Parathyroid adenoma (tissue), 2 donors: ENCODE measurements around the gene TAPT1.
"Not testable (repeated sequence)": the region's sequence is repeated elsewhere in the genome, so short reads cannot be mapped to it uniquely, and the experiment has no call there.

Experiments
- H2AFZ ChIP-seq: fragments of 300-600 bp; sonication (generic); one replicate; pipeline ENCODE4 v1.7.0; 2017; ENCODE audit warnings: antibody characterized with exemption, mild to moderate bottlenecking
- H3K27ac ChIP-seq: fragments of 300-600 bp; sonication (generic); one replicate; pipeline ENCODE4 v1.7.0; 2017
- H3K27me3 ChIP-seq: fragments of 300-600 bp; sonication (generic); one replicate; pipeline ENCODE4 v1.7.0; 2017; ENCODE audit warnings: low read length; ENCODE audit not compliant: control insufficient read depth, insufficient read depth
- H3K36me3 ChIP-seq: fragments of 300-600 bp; sonication (generic); one replicate; pipeline ENCODE4 v1.7.0; 2017; ENCODE audit warnings: low read length; ENCODE audit not compliant: control insufficient read depth, insufficient read depth
- H3K4me1 ChIP-seq: fragments of 300-600 bp; sonication (generic); one replicate; pipeline ENCODE4 v1.7.0; 2017; ENCODE audit warnings: control low read depth
- H3K4me2 ChIP-seq: fragments of 300-600 bp; sonication (generic); one replicate; pipeline ENCODE4 v1.7.0; 2017; ENCODE audit warnings: low read length
- H3K4me3 ChIP-seq: fragments of 300-600 bp; sonication (generic); one replicate; pipeline ENCODE4 v1.7.0; 2017; ENCODE audit warnings: low read depth, low read length
- H3K79me2 ChIP-seq: fragments of 300-600 bp; sonication (generic); one replicate; pipeline ENCODE4 v1.7.0; 2017; ENCODE audit warnings: control low read depth
- H3K9ac ChIP-seq: fragments of 300-600 bp; sonication (generic); one replicate; pipeline ENCODE4 v1.7.0; 2017; ENCODE audit warnings: mild to moderate bottlenecking
- H3K9me3 ChIP-seq: fragments of 300-600 bp; sonication (generic); one replicate; pipeline ENCODE4 v1.7.0; 2017; ENCODE audit warnings: low read length; ENCODE audit not compliant: control insufficient read depth
- TF ChIP-seq, protein P1 (sequence below): fragments of 300-600 bp; sonication (generic); IDR thresholded peaks from one replicate; pipeline ENCODE4 v1.7.0; 2017; ENCODE audit warnings: antibody characterized with exemption, mild to moderate bottlenecking
- donor health status: primary hyperparathyroidism.

TAPT1 gene

DNA sequence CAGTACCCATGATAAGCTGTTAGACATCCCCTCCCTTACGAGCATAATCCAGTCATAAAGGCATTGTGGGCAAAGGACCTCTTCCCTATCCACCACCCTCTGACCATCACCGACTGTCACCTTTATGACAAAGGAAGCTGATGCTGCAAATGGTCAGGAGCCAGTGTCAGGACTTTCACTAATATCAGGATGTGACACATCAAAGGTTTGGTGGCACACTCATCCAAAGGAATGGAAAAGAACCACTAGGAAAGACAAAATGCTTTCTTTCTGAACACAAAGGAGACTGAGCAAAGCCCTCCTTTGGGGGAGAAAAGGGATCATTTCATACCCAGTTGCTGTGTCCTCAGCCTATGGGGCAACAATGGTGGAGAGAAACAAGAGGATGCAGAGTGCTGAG is 75.6 kb downstream of the TAPT1 start:
- Histone ChIP-seq H3K79me2 (no peaks in the 10 kb centered on the region), H3K36me3 (no peaks in the 10 kb centered on the region), H3K27me3 (no peaks in the 10 kb centered on the region), H3K9me3 (no peaks in the 10 kb centered on the region), H3K4me3 (no peak overlapping the region), H2AFZ (no peak overlapping the region), H3K27ac (no peak overlapping the region), H3K4me1 (no peaks in the 10 kb centered on the region), H3K4me2 (no peak overlapping the region), H3K9ac (no peak overlapping the region)
- TF ChIP-seq, protein P1, sequence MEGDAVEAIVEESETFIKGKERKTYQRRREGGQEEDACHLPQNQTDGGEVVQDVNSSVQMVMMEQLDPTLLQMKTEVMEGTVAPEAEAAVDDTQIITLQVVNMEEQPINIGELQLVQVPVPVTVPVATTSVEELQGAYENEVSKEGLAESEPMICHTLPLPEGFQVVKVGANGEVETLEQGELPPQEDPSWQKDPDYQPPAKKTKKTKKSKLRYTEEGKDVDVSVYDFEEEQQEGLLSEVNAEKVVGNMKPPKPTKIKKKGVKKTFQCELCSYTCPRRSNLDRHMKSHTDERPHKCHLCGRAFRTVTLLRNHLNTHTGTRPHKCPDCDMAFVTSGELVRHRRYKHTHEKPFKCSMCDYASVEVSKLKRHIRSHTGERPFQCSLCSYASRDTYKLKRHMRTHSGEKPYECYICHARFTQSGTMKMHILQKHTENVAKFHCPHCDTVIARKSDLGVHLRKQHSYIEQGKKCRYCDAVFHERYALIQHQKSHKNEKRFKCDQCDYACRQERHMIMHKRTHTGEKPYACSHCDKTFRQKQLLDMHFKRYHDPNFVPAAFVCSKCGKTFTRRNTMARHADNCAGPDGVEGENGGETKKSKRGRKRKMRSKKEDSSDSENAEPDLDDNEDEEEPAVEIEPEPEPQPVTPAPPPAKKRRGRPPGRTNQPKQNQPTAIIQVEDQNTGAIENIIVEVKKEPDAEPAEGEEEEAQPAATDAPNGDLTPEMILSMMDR: no peak

DNA sequence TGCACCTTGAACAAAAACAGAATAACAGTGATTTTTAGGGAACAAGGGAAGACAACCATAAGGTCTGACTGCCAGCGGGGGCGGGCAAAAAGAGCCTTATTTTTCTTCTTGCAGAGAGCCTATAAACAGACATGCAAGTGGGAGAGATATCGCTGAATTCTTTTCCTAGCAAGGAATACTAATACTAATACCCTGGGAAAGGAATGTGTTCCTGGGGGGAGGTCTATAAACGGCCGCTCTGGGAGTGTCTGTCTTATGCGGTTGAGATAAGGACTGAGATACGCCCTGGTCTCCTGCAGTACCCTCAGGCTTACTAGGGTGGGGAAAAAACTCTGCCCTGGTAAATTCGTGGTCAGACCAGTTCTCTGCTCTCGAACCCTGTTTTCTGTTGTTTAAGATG is 81.4 kb downstream of the TAPT1 start:
- not testable (repeated sequence) for H3K79me2 ChIP-seq, H3K4me3 ChIP-seq, H3K27me3 ChIP-seq, H3K36me3 ChIP-seq, H3K9ac ChIP-seq, H3K9me3 ChIP-seq, H3K4me1 ChIP-seq, H3K4me2 ChIP-seq, H2AFZ ChIP-seq, H3K27ac ChIP-seq

DNA sequence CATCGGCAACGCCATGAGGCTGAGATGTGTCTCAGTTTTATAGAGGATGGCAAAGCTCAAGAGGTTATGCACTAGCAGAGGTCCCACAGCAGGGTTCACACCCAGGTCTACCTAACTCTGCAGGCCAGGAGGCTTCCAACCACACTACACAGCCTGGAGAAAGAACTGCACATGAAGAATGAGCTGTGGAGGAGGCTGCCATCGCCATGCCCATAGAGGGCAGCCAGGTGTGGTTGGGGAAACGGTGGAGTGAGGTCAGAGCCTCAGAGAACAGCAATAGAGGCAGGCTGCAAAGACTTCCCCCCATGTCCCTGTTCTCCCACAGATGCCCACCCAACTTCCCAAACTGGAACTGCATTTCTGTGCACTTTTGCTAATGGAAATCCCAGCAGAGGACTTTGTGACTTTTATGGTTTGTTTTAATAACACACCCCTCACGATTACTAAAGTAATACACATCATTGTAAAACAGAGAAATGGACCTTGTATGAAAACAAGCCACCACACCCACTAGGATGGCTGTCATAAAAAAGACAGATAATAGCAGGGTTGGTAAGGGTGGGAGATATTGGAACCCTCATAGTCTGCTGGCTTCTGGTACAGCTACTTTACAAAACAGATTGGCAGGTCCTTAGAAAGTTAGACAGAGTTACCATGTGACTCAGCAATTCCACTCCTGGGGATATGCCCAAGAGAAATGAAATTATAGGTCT is 83.5 kb downstream of the TAPT1 start:
- Histone ChIP-seq H2AFZ (no peak overlapping the region), H3K79me2 (no peaks in the 10 kb centered on the region), H3K4me2 (no peak overlapping the region), H3K9ac (no peak overlapping the region), H3K36me3 (no peaks in the 10 kb centered on the region), H3K4me1 (no peaks in the 10 kb centered on the region), H3K9me3 (no peaks in the 10 kb centered on the region), H3K4me3 (no peak overlapping the region), H3K27me3 (no peaks in the 10 kb centered on the region), H3K27ac (no peak overlapping the region)
- TF ChIP-seq, protein P1: no peak

DNA sequence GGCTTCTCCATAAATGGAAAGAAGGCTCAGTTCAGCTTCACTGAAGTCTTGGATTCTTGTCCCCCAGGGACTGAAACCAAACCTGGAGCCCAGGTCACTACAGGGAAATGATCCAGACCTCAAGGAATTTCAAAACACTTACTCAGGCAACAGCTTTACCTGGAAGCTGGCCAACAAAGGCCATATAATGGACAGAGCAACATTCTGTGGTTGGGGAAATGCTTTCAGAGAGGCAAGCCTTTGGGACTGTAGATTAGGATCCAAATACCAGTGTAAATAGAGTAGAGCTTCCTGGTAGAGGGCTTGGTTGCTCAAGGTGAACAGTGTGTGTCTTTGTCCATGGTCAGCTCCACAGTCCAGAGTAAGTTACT is 85.4 kb downstream of the TAPT1 start:
- no peak overlapping the region for H3K27ac ChIP-seq
- no peaks in the 10 kb centered on the region for H3K9me3 ChIP-seq
- TF ChIP-seq, protein P1: no peak
- H3K9ac ChIP-seq: no peak overlapping the region
- no peaks in the 10 kb centered on the region for H3K79me2 ChIP-seq
- no peak overlapping the region for H3K4me3 ChIP-seq
- H2AFZ ChIP-seq: no peak overlapping the region
- no peaks in the 10 kb centered on the region for H3K36me3 ChIP-seq
- no peaks in the 10 kb centered on the region for H3K27me3 ChIP-seq
- no peak overlapping the region for H3K4me2 ChIP-seq
- H3K4me1 ChIP-seq: no peaks in the 10 kb centered on the region

DNA sequence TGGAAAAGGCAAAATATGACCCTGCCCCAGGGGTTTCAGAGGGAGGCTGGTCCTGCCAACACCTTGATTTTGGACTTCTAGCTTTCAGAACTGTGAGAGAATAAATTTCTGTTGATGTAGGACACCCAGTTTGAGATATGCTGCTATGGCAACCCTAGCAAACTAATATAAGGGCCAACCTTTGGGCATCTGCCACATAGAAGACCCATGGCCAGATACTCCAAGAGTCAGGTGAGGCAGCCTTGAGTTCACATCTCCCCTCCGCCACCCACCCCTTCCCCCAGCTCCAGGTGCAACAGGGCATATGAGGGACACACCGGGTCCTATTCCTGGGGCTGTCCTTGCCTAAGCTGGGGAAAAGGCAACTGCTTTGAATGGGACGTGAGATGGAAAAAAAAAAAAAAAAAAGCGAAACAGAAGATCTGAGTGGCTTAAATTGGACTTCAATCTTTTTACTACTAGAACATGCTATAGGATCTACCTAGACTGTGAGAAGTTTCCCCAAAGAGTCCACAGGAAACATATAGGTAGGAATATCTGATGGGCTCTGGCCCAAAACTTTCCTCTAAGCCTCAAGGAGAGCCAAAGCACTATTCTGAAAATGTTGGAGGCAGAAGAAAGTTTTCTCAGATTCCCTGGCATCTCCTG is 85.9 kb downstream of the TAPT1 start:
- TF ChIP-seq, protein P1: no peak
- no peak overlapping the region for H2AFZ ChIP-seq
- no peak overlapping the region for H3K4me3 ChIP-seq
- H3K9me3 ChIP-seq: no peaks in the 10 kb centered on the region
- H3K27me3 ChIP-seq: no peaks in the 10 kb centered on the region
- H3K9ac ChIP-seq: no peak overlapping the region
- no peak overlapping the region for H3K27ac ChIP-seq
- no peak overlapping the region for H3K4me2 ChIP-seq
- no peaks in the 10 kb centered on the region for H3K4me1 ChIP-seq
- no peaks in the 10 kb centered on the region for H3K79me2 ChIP-seq
- no peaks in the 10 kb centered on the region for H3K36me3 ChIP-seq
